GM19395 (cell line): ENCODE results near the gene PIK3R6.
A peak's percentile ranks its signal among the peaks of the same experiment; 100 is the strongest.
"Not testable (repeated sequence)": the region's sequence is repeated elsewhere in the genome, so short reads cannot be mapped to it uniquely, and the experiment has no call there.

Source experiments
- ATAC-seq: cut with Tn5 transposase; IDR thresholded peaks from one replicate; pipeline ENCODE4 v1.9.1; 2021; ENCODE audit warnings: mild to moderate bottlenecking, moderate library complexity; ENCODE audit not compliant: unreplicated experiment

PIK3R6 gene

GRCh38 chr17:8830141-8830540 lies 37.3 kb downstream of the PIK3R6 start:
- no peak for ATAC-seq

GRCh38 chr17:8829036-8829941 lies 38.2 kb downstream of the PIK3R6 start:
- ATAC-seq = no peak

- no peak for ATAC-seq
Observed at GRCh38 chr17:8828517-8828875, 39.0 kb downstream of the PIK3R6 start.

- no peak for ATAC-seq
Observed at GRCh38 chr17:8826808-8827435, 40.6 kb downstream of the PIK3R6 start.

GRCh38 chr17:8825802-8826201 lies 41.7 kb downstream of the PIK3R6 start:
- no peak for ATAC-seq

- no peak for ATAC-seq
Observed at GRCh38 chr17:8823279-8823678, 44.2 kb downstream of the PIK3R6 start.

- ATAC-seq = no peak
Observed at GRCh38 chr17:8822401-8823035, 45.0 kb downstream of the PIK3R6 start.

- no peak for ATAC-seq
Observed at GRCh38 chr17:8821446-8822105, 45.9 kb downstream of the PIK3R6 start.

- ATAC-seq = no peak
Observed at GRCh38 chr17:8820311-8821010, 47.0 kb downstream of the PIK3R6 start.

GRCh38 chr17:8818654-8819330 lies 48.7 kb downstream of the PIK3R6 start:
- ATAC-seq = no peak

- no peak for ATAC-seq
Observed at GRCh38 chr17:8818047-8818446, 49.4 kb downstream of the PIK3R6 start.

GRCh38 chr17:8806926-8807550 lies 60.4 kb downstream of the PIK3R6 start:
- peak; percentile 95 for ATAC-seq

GRCh38 chr17:8806253-8806925 lies 61.1 kb downstream of the PIK3R6 start:
- ATAC-seq = no peak

- ATAC-seq = not testable (repeated sequence)
Observed at GRCh38 chr17:8805396-8805795, 62.1 kb downstream of the PIK3R6 start.

GRCh38 chr17:8803531-8804420 lies 63.7 kb downstream of the PIK3R6 start:
- ATAC-seq = no peak

GRCh38 chr17:8801135-8801840 lies 66.2 kb downstream of the PIK3R6 start:
- no peak for ATAC-seq

GRCh38 chr17:8800656-8801055 lies 66.8 kb downstream of the PIK3R6 start:
- ATAC-seq = no peak
